Upper lobe of left lung (tissue), 6 donors: ENCODE measurements around the gene CACNA2D1. TPM values are rescaled to one million over a fixed set of nuclear protein-coding genes. Genes with fewer than 3 reads are reported as not detected.

ENCODE experiments used
- ATAC-seq, 2 donors: fragments of 200-7000 bp; cut with Tn5 transposase; one replicate each; pipeline ENCODE4 v1.9.1; 2022; ENCODE audit warnings: mild to moderate bottlenecking in 2 of 2, moderate library complexity in 2 of 2; ENCODE audit not compliant: low FRiP score in 2 of 2
- DNase-seq, 2 donors: peaks; one replicate each; pipeline ENCODE4 v3.0.0-alpha.2; 2019 to 2020
- H3K27ac ChIP-seq, 4 donors: fragments of 200-600 bp; sonication (generic); one replicate each; pipeline ENCODE4 v1.5.1; 2016 to 2019
- H3K27me3 ChIP-seq, 4 donors: fragments of 200-600 bp; sonication (generic); one replicate each; pipeline ENCODE4 v1.5.1; 2017 to 2019
- H3K36me3 ChIP-seq, 4 donors: fragments of 200-600 bp; sonication (generic); one replicate each; pipeline ENCODE4 v1.5.1; 2016 to 2019
- H3K4me1 ChIP-seq, 4 donors: fragments of 200-600 bp; sonication (generic); one replicate each; pipeline ENCODE4 v1.5.1; 2018 to 2019
- H3K4me3 ChIP-seq, 4 donors: fragments of 200-600 bp; sonication (generic); one replicate each; pipeline ENCODE4 v1.5.1; 2017 to 2019; ENCODE audit warnings: mild to moderate bottlenecking in 2 of 4, moderate library complexity in 1 of 4
- H3K9me3 ChIP-seq, 4 donors: fragments of 200-600 bp; sonication (generic); one replicate each; pipeline ENCODE4 v1.5.1; 2018 to 2019
- EP300 ChIP-seq, 4 donors: sonication (generic); formaldehyde crosslinking; IDR thresholded peaks; one replicate each; pipeline ENCODE4 v1.5.1; 2017; ENCODE audit warnings: antibody characterized with exemption in 4 of 4, control low read depth in 2 of 4
- POLR2A ChIP-seq, 4 donors: fragments of 450-650 bp; IDR thresholded peaks; one replicate each; pipeline ENCODE4 v1.5.1; 2016 to 2017; ENCODE audit warnings: antibody characterized with exemption in 4 of 4, mild to moderate bottlenecking in 2 of 4
- POLR2AphosphoS5 ChIP-seq, 2 donors: sonication (generic); formaldehyde crosslinking; IDR thresholded peaks; one replicate each; pipeline ENCODE4 v1.5.1; 2017; ENCODE audit warnings: antibody characterized with exemption in 2 of 2
- WGBS, 2 donors: methylation state at CpG; one replicate each; pipeline ENCODE4 v1.1.5; 2017 to 2018; 5-methylcytosine and 5-hydroxymethylcytosine counted together
- total RNA-seq, 6 donors: library from RNA; depleted of rRNA in 4 of 6; stranded (reverse); fragments of >200 nt in 4 of 6; gene quantifications; one replicate each; pipeline versions ENCODE4 v1.1.0 to v1.2.1, GENCODE V29; 2016 to 2021
- TF ChIP-seq, protein P1 (sequence below), 6 experiments: fragments of 450-650 bp in 4 of 6; fragments of 200-600 bp in 2 of 6; sonication (generic) in 2 of 6; IDR thresholded peaks; one replicate each; pipeline ENCODE4 v1.5.1; 2016 to 2019; ENCODE audit warnings: antibody characterized with exemption in 6 of 6
- donor health status: DM: no; HTN: no; CAD: no; lungs with moderate emphysema.
- donor health status: DM: no; HTN: yes; CAD: no; lungs with severe emphysema.

The CACNA2D1 gene
- total RNA-seq, 6 donors from 2014 or later = 6.7 to 85.9 (median 9.6) TPM

DNA sequence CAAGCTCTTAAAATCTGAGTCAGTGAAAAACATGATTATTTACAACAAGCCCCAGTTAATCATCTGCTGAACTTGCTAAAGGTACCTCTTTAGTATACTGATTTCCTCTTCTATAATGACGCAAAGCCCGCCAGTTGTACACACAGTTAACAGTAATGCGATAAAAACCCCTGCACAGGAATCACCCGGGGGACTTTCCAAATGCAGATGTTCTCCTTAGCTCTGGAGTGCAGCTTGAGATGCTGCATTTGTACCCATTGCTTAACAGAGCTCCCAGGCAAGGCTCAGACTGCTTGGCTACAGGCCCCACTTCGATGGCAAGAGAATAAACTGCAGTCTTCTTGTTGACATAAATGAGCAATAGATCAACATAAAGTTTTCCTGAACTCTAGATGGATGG is 394.1 kb downstream of the CACNA2D1 start:
- no peaks in the 10 kb centered on the region for H3K4me1 ChIP-seq

DNA sequence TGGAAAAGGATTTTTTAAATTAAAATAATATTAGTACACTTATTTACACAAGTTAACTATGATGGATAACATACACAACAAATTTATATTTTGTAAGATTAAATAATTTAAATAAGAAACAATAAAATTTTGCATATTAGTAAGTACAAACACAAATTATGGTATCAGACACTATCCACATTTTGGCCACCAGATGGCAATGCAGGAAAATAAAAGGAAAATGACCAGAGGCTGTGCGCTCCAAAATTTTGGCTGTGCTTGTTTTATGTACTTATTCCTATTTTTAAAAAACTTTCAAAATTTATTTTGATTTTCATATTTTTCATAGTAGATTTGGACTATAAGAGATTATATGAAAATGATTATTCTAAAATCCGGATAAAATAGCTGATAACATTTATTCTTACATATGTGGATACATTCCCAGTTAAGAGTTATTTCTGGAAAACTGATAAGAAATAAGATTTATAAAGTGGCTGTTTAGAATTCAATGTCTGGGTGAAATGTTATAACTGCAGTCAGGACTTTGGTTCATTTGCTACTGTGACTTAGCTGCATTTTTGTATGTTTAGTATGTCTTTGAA is 399.0 kb downstream of the CACNA2D1 start:
- peak in 1 of 2 donors; percentile 56 for ATAC-seq
- no peak for TF ChIP-seq EP300 (IDR thresholded peaks at IDR 0.05)
- TF ChIP-seq, protein P1, sequence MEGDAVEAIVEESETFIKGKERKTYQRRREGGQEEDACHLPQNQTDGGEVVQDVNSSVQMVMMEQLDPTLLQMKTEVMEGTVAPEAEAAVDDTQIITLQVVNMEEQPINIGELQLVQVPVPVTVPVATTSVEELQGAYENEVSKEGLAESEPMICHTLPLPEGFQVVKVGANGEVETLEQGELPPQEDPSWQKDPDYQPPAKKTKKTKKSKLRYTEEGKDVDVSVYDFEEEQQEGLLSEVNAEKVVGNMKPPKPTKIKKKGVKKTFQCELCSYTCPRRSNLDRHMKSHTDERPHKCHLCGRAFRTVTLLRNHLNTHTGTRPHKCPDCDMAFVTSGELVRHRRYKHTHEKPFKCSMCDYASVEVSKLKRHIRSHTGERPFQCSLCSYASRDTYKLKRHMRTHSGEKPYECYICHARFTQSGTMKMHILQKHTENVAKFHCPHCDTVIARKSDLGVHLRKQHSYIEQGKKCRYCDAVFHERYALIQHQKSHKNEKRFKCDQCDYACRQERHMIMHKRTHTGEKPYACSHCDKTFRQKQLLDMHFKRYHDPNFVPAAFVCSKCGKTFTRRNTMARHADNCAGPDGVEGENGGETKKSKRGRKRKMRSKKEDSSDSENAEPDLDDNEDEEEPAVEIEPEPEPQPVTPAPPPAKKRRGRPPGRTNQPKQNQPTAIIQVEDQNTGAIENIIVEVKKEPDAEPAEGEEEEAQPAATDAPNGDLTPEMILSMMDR (IDR thresholded peaks at IDR 0.05) = peak in 5 of 6 experiments; percentile 48 to 58 (median 55)
- Histone ChIP-seq H3K4me3 (no peak overlapping the region), H3K36me3 (no peaks in the 10 kb centered on the region), H3K27me3 (no peaks in the 10 kb centered on the region), H3K27ac (no peak overlapping the region), H3K4me1 (no peaks in the 10 kb centered on the region), H3K9me3 (no peaks in the 10 kb centered on the region)
- 7 to 13% methylated on average over 2 of the region's 2 CpGs for WGBS, 2 donors
- DNase-seq = peak in 1 of 2 donors; percentile 22

More for the DNA sequence above, 394.1 kb downstream of the CACNA2D1 start:
- no peaks in the 10 kb centered on the region for H3K9me3 ChIP-seq
- 72 to 74% methylated on average over 5 of the region's 5 CpGs for WGBS, 2 donors
- no peak for DNase-seq
- no peak overlapping the region for H3K27ac ChIP-seq
- no peaks in the 10 kb centered on the region for H3K27me3 ChIP-seq
- peak in 1 of 2 donors; percentile 48 for ATAC-seq
- TF ChIP-seq, protein P1 (IDR thresholded peaks at IDR 0.05) = no peak
- TF ChIP-seq POLR2A (IDR thresholded peaks at IDR 0.05) (no peak), EP300 (IDR thresholded peaks at IDR 0.05) (no peak), POLR2AphosphoS5 (IDR thresholded peaks at IDR 0.05) (no peak)
- H3K4me3 ChIP-seq = no peak overlapping the region
- no peaks in the 10 kb centered on the region for H3K36me3 ChIP-seq

GRCh38 chr7:82039621-82040020 is 404.0 kb downstream of the CACNA2D1 start:
- no peak for ATAC-seq
- Histone ChIP-seq H3K4me3 (no peak overlapping the region), H3K27me3 (no peaks in the 10 kb centered on the region), H3K36me3 (no peaks in the 10 kb centered on the region), H3K27ac (no peak overlapping the region), H3K9me3 (no peaks in the 10 kb centered on the region), H3K4me1 (no peaks in the 10 kb centered on the region)
- WGBS, 2 donors = 67 to 69% methylated on average over 1 of the region's 1 CpG
- TF ChIP-seq EP300 (IDR thresholded peaks at IDR 0.05) (no peak), POLR2AphosphoS5 (IDR thresholded peaks at IDR 0.05) (no peak), POLR2A (IDR thresholded peaks at IDR 0.05) (no peak)
- TF ChIP-seq, protein P1 (IDR thresholded peaks at IDR 0.05) = no peak
- DNase-seq = no peak

DNA sequence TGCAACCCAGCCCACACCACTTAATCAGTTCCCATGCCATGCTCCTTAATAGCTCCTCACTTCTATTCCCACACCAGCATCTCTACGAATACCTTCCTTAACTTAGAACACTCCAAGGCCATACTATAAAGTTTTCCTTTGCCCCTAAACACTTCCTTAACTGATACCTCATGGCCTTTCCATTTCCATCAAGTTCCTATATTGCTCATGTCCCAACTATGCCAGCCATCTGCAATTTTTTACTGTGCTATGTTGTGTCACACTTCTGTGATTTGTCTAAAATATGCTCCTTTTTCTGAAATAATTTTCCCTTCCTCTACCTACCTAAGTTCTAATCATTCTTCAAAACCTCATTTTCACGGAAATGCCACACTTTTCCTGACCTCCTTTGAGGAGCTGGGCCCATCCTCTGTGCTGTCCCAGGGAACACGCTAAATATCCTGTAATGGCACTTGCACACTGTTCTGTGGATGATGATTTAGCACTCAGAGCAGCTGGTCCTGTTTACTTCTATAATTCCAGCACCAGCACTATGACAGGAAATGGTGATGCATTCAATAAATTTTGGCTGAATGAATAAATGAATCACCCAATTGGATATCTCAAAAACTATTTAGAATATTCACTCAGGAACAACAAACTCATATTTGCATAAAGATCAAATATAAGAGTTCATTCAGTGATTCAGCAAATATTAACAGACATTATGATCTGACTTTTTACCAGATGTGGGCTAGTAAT is 407.3 kb downstream of the CACNA2D1 start:
- 74 to 82% methylated on average over 3 of the region's 3 CpGs for WGBS, 2 donors
- Histone ChIP-seq H3K27me3 (no peaks in the 10 kb centered on the region), H3K36me3 (no peaks in the 10 kb centered on the region), H3K27ac (no peak overlapping the region), H3K9me3 (no peaks in the 10 kb centered on the region), H3K4me1 (no peaks in the 10 kb centered on the region), H3K4me3 (no peak overlapping the region)
- DNase-seq (no peak), ATAC-seq (peak in 1 of 2 donors; percentile 26)
- no peak for TF ChIP-seq POLR2A (IDR thresholded peaks at IDR 0.05)

DNA sequence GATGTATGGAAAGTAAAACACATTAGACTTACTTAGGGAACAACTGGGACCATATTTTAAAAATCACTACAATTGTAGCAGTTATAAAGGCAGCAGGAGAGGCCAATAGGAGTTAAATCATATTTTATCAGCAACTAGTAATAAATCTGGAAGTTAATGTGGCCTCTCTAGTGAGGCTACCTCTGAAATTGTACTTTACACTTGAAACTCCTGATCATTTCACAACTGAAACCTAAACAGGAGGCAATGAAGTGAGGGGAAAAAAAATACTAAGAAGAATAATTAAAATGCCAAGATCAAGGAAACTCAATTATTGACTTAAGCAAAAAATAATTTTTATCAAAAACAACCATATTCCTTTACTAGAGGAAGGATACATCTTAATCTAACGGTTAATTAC is 408.1 kb downstream of the CACNA2D1 start:
- ATAC-seq (no peak), DNase-seq (no peak)
- no peaks in the 10 kb centered on the region for H3K36me3 ChIP-seq
- no peaks in the 10 kb centered on the region for H3K27me3 ChIP-seq
- no peak for TF ChIP-seq EP300 (IDR thresholded peaks at IDR 0.05)
- TF ChIP-seq POLR2A (IDR thresholded peaks at IDR 0.05) = no peak
- TF ChIP-seq, protein P1 (IDR thresholded peaks at IDR 0.05) = no peak
- WGBS, 2 donors = 87 to 94% methylated on average over 1 of the region's 1 CpG
- H3K4me3 ChIP-seq = no peak overlapping the region
- no peak overlapping the region for H3K27ac ChIP-seq
- no peaks in the 10 kb centered on the region for H3K4me1 ChIP-seq
- no peaks in the 10 kb centered on the region for H3K9me3 ChIP-seq
